Fibroblast of skin of left quadriceps (primary cell): ENCODE data around the gene CENPM.

Experiments
- DNase-seq, 2 experiments: peaks; one replicate each; pipeline ENCODE4 v3.0.0-alpha.2; 2013; ENCODE audit warnings: low read depth in 2 of 2

Gene CENPM, protein sequence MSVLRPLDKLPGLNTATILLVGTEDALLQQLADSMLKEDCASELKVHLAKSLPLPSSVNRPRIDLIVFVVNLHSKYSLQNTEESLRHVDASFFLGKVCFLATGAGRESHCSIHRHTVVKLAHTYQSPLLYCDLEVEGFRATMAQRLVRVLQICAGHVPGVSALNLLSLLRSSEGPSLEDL

DNA sequence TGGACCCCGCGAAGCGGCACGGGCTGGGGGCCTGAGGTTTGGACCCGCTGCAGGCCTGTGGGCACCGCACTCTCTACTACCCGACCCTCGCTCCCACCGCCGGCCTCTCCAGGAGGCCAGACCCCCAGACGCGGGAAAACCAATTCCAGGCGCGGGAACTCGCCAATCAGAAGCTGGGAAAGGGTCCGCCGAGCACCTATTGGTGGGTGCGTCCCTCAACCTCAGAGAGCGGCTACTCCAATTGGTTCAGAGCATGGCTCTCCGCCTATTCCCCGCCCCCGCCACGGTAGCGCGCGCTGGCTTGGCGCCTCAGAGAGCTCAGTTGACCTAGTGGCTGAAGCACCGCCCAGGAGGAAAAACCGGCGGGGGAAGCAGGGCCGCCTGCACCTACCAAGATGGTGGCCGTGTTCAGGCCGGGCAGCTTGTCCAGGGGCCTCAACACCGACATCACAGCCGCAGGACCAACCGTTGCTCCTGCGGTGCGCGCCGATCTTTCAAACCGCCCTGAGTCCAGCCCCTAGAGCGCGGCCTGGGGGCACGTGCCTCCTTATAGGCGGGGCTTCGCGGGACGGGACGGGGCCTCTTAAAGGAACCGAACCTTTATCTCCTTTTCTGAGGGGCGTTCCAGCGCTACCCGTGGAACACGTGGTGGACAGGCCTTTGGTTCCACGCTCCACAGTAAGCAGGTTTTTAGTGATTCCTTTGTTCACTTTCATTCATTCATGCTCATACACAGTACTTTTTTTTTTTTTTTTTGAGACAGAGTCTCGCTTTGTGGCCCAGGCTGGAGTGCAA lies at the start of gene CENPM:
Gene CENPM, minus strand, starts transcription at position 524 of the 795 bp plus-strand sequence. Its CDS starts 76 bp downstream, at position 448.
- DNase-seq: peak; percentile 83 to 86

DNA sequence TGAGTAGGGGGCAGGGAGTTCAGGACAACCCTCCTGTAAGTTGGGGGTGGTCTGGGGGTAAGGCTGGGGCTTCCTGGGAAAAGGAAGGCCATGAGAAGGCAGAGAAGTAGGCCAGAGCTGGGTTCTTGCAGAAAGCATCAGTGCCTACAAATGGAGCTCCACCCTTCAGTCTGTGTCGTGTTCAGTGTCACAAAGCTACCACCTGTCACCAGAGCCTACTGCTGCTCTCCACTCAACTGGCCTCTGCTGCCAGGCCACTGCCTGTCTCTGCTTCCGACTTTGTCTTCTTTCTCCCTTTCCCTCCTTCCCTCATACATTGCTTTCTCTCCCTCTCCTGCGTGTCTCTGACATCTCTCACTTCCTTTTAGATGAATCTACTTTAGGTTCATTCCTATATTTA lies 48.3 kb upstream of the CENPM start:
- DNase-seq: no peak

DNA sequence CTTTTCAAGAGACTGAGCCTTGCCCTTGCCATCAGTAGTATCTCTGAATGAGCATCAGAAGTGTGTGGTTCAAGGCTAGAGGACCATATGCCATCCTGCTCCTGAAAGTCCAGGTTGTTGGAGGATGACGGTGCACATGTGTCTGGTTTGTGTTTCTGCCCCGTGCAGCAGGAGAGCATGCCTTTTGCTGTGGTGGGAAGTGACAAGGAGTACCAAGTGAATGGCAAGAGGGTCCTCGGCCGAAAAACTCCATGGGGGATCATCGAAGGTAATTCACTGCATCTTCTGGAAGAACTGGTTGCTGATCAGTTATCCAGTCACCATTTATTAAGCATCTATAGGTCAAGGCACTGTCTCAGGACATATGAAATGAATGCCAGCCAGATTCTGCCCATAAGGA lies 45.5 kb upstream of the CENPM start:
- DNase-seq: no peak

DNA sequence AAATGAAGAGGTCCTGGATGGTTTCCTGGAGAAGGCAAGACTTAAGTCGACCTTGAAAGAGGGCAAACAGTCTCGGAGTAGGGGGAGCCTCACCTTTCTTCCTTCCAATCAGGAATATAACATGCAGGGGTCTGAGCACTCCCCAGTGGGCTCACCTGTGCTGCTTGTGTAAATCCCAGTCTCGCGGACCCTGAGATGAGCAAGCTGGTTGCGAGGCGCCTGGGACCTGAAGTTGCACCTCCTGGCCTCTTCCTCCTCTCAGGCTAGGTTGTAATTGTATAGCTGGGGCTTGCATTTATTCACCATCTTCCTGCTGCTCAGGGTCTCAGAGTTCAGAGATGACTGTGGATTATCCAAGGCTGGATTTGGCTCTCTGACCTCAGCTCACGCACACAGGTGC lies 44.2 kb upstream of the CENPM start:
- no peak for DNase-seq

DNA sequence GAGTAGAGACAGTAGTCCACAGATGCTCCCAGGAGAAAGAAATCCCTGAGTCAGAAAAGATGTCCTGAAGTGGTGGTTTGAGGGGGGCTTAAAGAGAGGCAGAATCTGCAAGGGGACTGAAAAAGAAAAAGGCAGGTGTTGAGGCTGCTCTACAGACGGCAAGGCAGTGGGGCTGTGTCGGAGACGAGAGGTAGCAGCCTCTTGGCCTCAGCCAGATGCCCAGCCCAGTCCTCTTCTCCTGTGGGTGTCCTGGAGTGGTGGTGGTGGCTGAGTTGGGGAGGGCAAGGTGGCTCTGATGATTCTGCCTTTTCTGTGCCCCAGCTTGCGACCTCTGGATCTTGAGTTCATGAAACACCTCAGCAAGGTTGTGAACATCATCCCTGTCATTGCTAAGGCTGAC lies 42.3 kb upstream of the CENPM start:
- DNase-seq: no peak

DNA sequence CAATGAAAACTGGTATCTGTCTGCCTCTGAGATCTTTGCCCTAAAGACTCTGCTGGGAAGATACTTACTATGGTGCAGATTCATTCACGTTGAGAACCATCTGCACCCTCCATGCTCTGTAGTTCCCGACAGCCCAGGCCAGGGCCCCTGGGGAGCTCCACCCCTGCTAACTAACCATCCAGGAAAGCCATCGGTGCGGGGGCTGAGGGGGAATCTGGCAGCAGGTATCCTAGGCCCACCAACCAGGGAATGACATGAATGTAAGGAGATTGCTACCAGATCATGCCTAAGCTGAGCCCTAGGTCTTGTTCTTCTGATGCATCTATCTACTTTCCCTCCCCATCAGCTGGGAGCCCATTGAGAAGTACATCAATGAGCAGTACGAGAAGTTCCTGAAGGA lies 40.3 kb upstream of the CENPM start:
- DNase-seq: no peak

DNA sequence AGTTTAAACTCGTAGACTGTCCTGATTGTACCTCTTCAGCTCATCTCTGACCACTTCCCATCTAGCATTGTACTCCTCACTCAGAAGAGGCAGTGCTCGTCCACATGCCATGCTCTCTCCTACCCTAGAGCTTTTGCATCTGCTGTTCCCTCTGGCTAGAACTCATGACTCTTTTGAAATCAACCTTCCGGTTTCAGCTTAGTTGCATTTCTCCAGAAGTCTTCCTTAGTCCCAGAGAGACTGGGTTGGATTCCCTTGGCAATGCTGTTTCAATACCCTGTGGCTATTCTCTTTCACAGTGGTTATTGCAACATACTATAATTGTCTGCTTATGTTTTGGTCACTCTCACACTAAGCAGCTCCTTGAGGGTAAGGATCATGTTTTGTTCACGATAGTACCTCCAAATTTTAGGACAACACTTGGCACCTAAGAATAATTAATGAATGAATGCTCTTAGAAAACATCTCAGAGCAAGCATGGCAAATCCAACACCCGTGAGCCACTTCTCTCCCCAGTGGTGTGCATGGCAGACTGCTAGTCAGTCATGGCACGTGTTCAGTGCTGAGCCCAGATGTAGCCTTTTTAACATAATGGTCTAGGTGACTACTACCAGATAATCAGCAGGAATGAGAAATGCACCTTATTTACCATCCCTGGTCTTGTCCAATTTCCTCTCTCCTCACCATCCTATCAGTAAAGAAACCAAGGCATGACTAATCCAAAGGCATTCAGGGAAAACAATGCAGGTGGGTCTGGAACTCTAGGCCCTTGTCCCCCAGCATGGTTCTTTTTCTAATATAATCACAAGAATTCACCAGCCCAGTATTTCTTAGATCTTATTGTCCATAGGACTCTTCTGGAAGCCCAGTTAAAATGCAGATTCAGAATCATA lies 36.8 kb upstream of the CENPM start:
- no peak for DNase-seq

DNA sequence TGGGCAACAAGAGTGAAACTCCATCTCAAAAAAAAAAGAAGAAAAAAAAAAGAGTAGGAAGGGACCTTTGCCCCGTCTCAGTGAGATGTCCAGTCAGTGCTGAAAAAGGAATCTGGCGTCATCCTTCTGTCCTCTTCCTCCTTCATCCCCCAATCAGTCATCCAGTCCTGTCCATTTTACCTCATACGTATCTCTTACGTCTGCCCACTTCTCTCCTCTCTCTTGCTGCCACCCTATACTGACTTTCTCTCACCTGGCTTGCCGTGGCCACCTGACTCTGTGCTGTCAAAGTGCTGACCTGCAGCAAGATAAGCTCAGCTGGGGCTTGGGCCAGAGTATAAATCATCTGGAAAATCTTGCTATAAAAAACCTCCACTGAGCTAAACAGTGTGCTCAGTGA lies 35.9 kb upstream of the CENPM start:
- no peak for DNase-seq

DNA sequence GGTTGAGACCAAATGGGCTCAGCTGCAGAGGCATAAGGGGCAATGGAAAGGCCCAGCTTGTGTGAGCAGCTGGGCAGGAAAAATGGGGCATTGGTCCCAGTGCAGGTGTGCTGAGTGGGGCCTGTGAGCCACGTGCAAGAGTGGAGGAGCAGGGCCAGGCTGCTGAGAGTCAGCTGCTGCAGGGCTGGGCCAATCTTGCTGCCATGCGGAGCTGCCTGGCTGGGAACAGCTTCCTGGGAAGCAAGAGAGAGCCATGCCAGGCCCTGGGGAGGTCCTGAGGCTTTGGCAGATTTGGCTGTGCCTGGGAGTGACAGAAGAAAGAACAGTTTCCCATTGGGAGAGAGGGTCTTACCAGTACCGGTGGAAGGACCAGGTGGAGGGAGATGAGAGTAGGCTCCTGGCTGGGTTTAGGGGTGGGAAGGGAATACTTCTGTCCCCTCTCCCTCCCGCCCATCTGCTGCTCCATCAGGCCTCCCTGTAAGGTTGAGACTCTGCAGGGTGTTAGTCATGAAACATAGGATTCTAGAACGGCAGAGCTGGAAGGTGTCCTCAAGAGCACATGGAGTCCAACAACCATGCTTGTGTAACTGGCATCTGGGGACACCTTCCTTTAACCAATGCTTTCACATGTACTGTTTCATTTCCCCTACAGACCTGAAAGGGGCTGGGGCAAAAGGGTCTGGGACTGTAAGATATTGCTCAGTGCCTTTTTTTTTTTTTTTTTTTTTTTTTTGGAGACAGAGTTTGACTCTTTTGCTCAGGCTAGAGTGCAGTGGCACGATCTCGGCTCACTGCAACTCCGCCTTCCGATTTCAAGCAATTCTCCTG lies 32.7 kb upstream of the CENPM start:
- DNase-seq: no peak

DNA sequence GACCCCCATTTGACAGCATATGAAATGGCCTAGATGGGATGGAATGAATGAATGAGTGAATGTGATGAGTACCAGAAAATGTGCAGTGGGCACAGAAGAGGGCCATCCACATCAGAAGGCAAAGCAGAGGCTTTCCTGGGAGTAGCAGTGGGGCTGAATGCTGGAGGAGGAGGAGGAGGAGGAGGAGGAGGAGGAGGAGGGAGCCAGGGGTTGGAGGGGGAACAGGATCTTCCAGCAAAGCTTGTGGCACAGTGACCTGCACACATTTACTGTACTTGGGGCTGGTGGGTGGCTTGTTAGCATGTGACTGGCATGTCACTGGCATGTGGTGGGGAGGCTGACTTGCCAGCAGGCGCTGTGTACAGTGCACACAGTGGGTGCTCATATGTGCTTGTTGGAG lies 31.8 kb upstream of the CENPM start:
- DNase-seq: no peak

DNA sequence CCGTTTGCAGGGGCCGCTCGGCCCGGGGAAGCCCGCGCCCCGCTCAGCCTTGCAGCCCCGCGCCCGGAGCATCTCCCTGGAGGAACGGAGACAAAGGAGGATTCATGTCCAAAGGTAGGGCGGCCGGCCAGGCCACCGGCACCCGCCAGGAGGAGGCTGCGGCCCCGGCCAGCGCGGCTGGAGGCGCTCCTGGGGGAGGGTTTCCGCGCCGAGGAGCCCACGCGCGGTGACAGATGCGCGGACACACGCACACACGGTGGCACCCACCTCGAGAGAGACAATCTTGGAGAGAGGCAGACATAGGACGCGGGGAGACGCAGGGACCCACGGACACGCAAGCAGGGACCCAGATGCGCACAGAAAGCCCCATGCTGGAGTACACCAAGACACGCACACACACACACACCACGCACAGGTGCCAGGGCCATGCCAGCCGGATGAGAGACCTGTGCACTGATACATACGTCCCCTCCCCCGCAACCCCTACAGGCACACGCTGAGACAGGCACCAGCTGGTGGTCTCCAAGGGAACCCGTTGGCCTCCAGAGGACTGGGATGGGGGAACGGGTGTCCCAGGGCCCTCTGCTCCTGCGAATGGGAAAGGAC lies 30.1 kb upstream of the CENPM start:
- no peak for DNase-seq

DNA sequence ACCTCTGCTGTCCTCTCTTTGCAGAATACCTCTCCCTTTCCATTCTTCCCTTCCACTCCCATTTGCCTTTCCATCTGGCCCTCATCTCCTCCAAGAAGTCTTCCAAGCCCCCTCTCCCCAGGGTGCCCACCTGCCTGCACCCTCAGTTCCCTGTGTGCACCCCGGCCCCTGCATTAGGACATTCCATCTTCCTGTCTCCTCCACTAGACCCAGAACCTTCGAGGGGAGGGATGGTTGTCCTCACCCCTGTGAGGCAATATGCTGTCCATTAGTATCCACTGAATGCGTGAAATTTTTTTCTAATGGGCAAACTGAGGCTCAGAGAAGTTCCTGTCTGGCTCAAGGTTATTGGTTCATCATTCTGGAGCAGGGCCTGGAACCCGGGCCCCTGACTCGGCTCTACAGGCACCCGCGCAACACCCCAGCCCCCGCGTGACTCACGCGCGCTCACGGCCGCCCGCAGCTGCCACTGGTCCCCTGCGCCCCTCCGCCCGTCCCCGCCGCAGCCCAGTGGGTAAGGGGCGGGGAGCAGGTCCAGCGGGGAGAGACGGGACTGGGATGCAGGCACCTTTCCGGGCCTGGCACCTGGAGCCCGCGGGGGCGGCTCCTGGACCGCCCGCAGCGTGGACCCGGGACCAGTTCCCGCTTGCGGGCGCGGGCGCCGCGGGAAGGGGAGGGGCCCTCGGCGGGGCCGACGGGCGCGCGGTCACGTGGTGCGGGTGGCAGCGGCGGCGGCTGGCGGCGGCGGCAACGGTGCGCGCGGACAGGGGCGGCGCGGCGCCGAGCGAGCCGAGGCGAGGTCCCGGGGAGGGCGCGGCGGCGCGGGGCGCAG lies 29.3 kb upstream of the CENPM start:
- no peak for DNase-seq

DNA sequence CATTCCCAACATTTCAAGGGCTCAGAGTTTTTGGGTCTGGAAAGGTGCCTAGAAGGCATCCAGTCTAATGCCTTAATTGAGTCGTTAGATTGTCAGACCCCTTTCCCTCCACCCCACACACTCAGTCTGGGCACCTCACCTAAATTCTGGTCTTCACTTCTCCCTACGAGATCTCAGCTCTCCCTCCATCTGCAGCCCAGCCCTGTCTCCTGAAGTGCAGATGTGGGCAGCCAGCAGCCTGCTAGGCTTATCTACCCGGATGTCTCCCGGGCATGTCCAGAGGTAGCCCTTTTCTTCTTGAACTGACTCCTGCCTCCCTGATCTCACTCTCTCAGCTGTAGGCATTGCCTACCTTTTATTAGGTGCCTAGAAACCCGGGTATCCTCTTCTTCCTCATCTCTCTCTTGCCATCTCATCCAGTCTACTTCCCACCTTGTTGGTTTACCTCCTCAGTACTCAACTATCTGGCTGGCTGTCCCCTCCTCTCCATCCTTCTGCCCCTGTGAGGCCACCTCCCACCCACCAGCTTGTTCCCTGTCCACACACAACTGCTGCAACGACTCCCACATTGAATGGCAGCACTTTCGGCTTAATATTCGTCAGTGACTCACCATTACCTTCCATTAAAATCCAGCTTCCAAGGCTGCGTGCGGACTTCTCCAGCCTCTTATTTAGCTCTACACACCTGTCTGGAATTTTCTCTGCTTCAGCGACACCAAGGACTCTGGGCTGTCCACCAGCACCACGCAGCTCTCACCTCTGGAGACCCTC lies 28.5 kb upstream of the CENPM start:
- no peak for DNase-seq

DNA sequence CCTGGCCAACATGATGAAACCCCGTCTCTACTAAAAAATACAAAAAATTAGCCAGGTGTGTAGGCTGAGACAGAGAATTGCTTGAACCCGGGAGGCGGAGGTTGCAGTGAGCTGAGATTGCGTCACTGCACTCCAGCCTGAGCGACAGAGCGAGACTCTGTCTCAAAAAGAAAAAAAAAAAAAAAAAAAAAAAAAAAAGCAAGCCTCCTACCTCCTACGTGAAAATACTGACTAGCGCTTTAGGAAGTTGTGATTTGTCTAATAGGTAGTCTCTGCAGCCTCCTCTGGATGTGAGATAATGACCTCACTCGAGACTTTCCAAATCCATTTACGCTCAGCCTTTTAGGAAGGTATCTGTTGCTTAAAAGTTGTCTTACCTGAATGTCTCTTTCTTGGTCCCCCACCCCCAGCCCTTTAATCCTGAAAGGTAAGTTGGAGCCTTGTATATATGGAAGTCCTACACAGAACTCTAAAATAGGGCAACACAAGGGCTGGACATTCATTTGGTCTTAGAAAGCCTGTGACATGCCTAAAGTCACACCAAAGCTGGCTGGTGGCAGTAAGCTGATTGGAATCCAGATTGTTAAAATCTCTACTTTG lies 27.8 kb upstream of the CENPM start:
- no peak for DNase-seq

DNA sequence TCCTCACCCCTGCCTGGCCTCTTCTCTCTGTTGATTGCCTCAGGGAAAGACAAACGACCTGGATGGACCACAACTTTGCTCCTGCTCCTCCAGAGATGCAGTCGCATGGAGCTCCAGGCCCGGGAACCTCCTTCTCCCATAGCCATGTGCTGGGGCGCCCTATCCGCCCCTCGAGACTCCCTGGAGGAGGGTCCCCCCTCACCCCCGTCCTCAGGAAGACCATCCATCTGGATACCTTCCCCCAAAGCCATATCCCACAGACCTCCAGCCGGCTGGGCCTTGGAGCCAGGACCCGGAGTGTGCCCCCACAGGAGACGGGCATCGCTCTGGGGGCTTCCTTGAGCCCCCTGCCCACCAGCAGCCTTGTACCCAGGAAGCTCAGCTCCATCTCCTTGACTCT lies 24.5 kb upstream of the CENPM start:
- DNase-seq: no peak

DNA sequence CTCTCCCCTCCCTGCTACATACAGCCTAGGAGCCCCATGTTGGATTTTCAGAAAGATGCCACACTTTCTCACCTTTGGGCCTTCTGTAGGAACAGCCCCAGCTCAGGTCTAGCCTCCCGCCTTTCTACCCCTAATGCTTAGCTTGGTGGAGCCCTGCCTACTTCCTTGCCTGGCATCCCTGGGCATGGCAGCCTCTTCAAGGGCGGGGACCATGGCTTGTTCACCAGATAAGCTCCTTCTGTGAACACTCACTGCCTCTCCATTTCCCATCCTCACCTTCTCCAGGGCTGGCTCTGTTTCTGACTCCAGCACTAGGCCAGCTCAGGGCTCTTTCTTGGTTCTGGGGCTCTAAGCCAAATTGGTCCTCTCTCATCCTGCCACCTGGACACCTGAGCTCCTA lies 23.6 kb upstream of the CENPM start:
- DNase-seq: no peak

DNA sequence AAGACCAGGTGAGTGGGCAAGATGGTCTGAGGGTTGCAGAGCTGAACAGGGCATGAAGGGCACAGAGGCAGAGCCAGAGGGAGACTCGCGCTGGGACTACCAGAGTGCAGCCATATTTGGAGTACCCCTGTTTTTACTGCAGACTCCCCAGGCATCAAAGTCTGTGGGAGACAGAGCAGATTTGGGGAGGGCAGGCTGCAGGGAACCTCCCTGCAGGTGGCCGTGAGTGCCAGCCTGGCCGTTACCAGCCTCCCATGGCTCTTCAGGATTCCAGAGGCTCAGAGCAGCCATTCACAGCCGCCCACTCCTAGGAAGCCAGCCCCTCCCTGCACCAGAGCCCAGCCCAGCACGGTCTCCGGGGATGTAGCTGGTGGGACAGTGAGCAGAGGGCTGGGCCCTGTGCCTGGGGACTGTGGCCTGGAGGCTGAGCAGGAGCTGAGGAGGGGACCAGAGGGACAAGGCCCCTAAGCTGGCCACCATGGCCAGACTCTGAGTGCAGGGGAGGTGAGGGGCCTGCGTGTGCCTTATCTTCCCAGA lies 22.2 kb upstream of the CENPM start, which contains the start of gene SEPTIN3:
Gene SEPTIN3, plus strand, starts transcription at position 334 of the 537 bp plus-strand sequence. CDS start 2,050 bp downstream, outside the sequence.
- DNase-seq: no peak

DNA sequence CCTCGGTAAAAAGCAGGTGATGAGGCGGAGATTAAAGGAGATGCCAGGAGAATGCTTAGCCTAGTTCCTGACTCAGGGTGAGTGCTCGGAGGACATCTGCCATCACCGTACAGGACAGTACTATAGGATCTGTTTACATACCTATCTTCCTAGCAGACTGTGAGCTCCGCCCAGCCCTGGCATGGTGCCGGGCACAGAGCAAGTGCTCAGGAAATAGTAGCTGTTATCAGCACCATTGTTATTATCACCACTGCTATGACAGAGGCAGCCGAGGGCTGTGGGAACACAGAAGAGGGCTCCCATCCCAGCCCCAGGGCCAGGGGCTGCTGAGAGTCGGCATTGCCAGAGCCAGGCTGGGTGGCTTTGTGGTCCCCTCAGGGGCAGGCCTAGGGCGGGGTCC lies 21.6 kb upstream of the CENPM start:
- DNase-seq: no peak
